Naive thymus-derived CD4-positive, alpha-beta T cell (primary cell): ENCODE data around the gene CACNA1C. TPM values are rescaled to one million over a fixed set of nuclear protein-coding genes. Genes with fewer than 3 reads are reported as not detected.

Experiments
- ATAC-seq: fragments of 150-1000 bp; cut with Tn5 transposase; 2 replicates; pipeline ENCODE4 v1.10.0; 2021; ENCODE audit warnings: mild to moderate bottlenecking, moderate library complexity
- CTCF ChIA-PET: fragments of 350-600 bp; sonication (Branson Sonifier 250); formaldehyde crosslinking; loops from one replicate; lab custom pipeline; 2021; ENCODE audit warnings: antibody characterized with exemption; lab: Charles Lee
- POLR2A ChIA-PET: fragments of 350-600 bp; sonication (Branson Sonifier 250); formaldehyde crosslinking; loops from one replicate; lab custom pipeline; 2021; ENCODE audit warnings: antibody characterized with exemption, inconsistent platforms; lab: Charles Lee
- DNase-seq, 9 donors: peaks; one replicate each; pipeline versions ENCODE4 v3.0.0 to v3.0.0-alpha.2; 2020 to 2022; ENCODE audit warnings: mixed read lengths in 1 of 9
- H3K27ac ChIP-seq: one replicate; pipeline ENCODE4 v1.7.0; 2013; ENCODE audit warnings: mild to moderate bottlenecking, low read depth, low read length, moderate library complexity
- H3K27me3 ChIP-seq, 2 donors: one replicate each; pipeline ENCODE4 v1.7.0; 2013; ENCODE audit warnings: low read length in 2 of 2, mild to moderate bottlenecking in 2 of 2, moderate library complexity in 2 of 2; ENCODE audit not compliant: control insufficient read depth in 2 of 2, insufficient read depth in 2 of 2
- H3K36me3 ChIP-seq, 3 experiments: 1 replicate in 2 of 3; 2 replicates in 1 of 3; pipeline ENCODE4 v1.7.0; 2013; ENCODE audit warnings: low read length in 3 of 3, mild to moderate bottlenecking in 3 of 3, moderate library complexity in 1 of 3; ENCODE audit not compliant: insufficient read depth in 3 of 3, control insufficient read depth in 2 of 3
- H3K4me1 ChIP-seq, 2 donors: one replicate each; pipeline ENCODE4 v1.7.0; 2013; ENCODE audit warnings: low read length in 2 of 2, mild to moderate bottlenecking in 2 of 2, moderate library complexity in 1 of 2; ENCODE audit not compliant: control insufficient read depth in 2 of 2, insufficient read depth in 2 of 2
- H3K4me3 ChIP-seq: 2 replicates; pipeline ENCODE4 v1.7.0; 2013; ENCODE audit warnings: mild to moderate bottlenecking, low read length
- H3K9me3 ChIP-seq, 3 experiments: 1 replicate in 2 of 3; 2 replicates in 1 of 3; pipeline ENCODE4 v1.7.0; 2013; ENCODE audit warnings: low read length in 3 of 3; ENCODE audit not compliant: control insufficient read depth in 2 of 3
- H3K27ac Mint-ChIP-seq, 9 donors: one replicate each; pipeline ENCODE4 v1.8.0; 2020 to 2022; ENCODE audit warnings: mixed read lengths in 9 of 9, mild to moderate bottlenecking in 8 of 9, moderate library complexity in 5 of 9, inconsistent platforms in 2 of 9
- H3K27me3 Mint-ChIP-seq, 5 donors: one replicate each; pipeline ENCODE4 v1.8.0; 2021 to 2022; ENCODE audit warnings: mixed read lengths in 5 of 5, mild to moderate bottlenecking in 1 of 5
- H3K36me3 Mint-ChIP-seq, 5 donors: one replicate each; pipeline ENCODE4 v1.8.0; 2020 to 2022; ENCODE audit warnings: mixed read lengths in 5 of 5, mild to moderate bottlenecking in 3 of 5, inconsistent platforms in 1 of 5
- H3K4me1 Mint-ChIP-seq, 7 donors: one replicate each; pipeline ENCODE4 v1.8.0; 2020 to 2022; ENCODE audit warnings: mixed read lengths in 7 of 7, mild to moderate bottlenecking in 3 of 7, inconsistent platforms in 1 of 7
- H3K4me3 Mint-ChIP-seq, 10 donors: one replicate each; pipeline ENCODE4 v1.8.0; 2020 to 2022; ENCODE audit warnings: mild to moderate bottlenecking in 10 of 10, mixed read lengths in 10 of 10, moderate library complexity in 6 of 10, inconsistent platforms in 2 of 10
- H3K9me3 Mint-ChIP-seq, 11 donors: one replicate each; pipeline ENCODE4 v1.8.0; 2020 to 2022; ENCODE audit warnings: mixed read lengths in 11 of 11, mild to moderate bottlenecking in 4 of 11, inconsistent platforms in 1 of 11, moderate library complexity in 1 of 11
- intact Hi-C, 2 donors: fragments of 100-400 bp; cut with micrococcal nuclease; formaldehyde crosslinking; loops; one replicate each; pipeline ENCODE4 v1.15.1; 2023
- polyA plus RNA-seq, 2 donors: library from polyadenylated mRNA; unstranded; fragments of 300-500 nt; fragmentation: Illumina TruSeq; gene quantifications; one replicate each; pipeline ENCODE4 v1.2.3, GENCODE V29; 2021
- total RNA-seq, 6 experiments: library from RNA in 5 of 6; stranded (reverse) in 5 of 6; gene quantifications; 1 replicate in 5 of 6; 2 replicates in 1 of 6; pipeline ENCODE4 v1.2.3 and lab custom pipeline; 2021 to 2026

Gene CACNA1C
- total and polyA plus RNA-seq, 7 experiments from 2014 or later = 0.04 to 0.48 (median 0.08) TPM

DNA sequence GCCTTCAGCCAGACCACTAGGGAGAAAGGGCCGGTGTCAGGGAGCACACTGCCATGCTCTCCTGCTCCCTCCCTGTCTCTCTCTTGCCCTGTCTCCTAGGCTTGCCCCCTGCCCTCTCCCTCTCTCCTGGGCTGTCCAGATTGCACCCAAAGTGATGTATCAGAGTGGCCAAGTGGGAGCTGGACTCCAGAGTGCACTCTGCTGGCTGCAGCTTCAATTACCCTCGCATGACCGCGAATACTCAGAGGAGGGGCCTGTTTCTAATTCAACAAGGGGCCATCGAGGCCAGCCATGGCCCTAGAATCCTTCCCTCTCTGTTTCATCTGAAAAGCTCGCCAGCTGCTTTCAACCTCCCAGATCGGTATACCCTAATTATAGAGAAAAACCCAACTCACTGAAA is 535.6 kb downstream of the CACNA1C start:
- Histone ChIP-seq H3K4me3 (no peak overlapping the region), H3K4me1 (no peaks in the 10 kb centered on the region), H3K36me3 (no peaks in the 10 kb centered on the region), H3K27ac (no peak overlapping the region), H3K27me3 (peaks cover 0 to 1% of the 10 kb centered on the region in 2 donors), H3K9me3 (no peaks in the 10 kb centered on the region)
- Mint-ChIP-seq H3K27me3 (peaks cover 18 to 58% (median 43%) of the 10 kb centered on the region in 5 donors), H3K36me3 (peaks cover 0 to 4% (median 0%) of the 10 kb centered on the region in 5 donors), H3K9me3 (peaks cover 0 to 15% (median 3%) of the 10 kb centered on the region in 11 donors), H3K4me1 (peaks cover 0 to 3% (median 0%) of the 10 kb centered on the region in 7 donors), H3K27ac (no peak overlapping the region), H3K4me3 (no peak overlapping the region)
- ChIA-PET POLR2A (no interaction called here), CTCF (no interaction called here)
- ATAC-seq (no peak), DNase-seq (no peak)
- intact Hi-C loops = no loop called here

DNA sequence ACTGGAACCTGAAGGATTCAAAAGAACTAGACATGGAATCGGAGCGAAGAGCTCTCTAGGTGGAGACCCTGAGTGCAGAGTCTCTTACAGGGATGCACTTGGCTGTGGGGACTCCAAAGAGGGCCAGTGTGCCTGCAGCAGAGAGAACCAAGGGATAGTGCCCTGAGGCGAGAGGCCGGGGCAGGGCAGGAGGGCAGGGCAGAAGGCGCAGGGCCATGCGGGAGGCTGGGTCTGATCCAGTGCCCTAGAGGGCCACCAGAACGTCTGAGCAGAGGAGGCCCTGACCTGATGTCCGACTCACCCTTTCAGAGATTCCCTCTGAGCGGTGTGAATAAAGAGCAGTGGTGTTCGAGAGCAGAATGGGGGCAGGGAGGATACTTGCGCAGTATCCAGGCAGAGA is 536.6 kb downstream of the CACNA1C start:
- no peaks in the 10 kb centered on the region for H3K27me3 ChIP-seq
- Mint-ChIP-seq H3K27ac (no peak overlapping the region), H3K36me3 (peaks cover 0 to 4% (median 0%) of the 10 kb centered on the region in 5 donors), H3K4me3 (no peak overlapping the region), H3K9me3 (peaks cover 0 to 25% (median 3%) of the 10 kb centered on the region in 11 donors), H3K4me1 (peaks cover 0 to 2% (median 0%) of the 10 kb centered on the region in 7 donors), H3K27me3 (peaks cover 12 to 48% (median 40%) of the 10 kb centered on the region in 5 donors)
- POLR2A ChIA-PET = no interaction called here
- no peak overlapping the region for H3K4me3 ChIP-seq
- H3K4me1 ChIP-seq = no peaks in the 10 kb centered on the region
- H3K9me3 ChIP-seq = no peaks in the 10 kb centered on the region
- CTCF ChIA-PET = no interaction called here
- no peaks in the 10 kb centered on the region for H3K36me3 ChIP-seq
- no peak for ATAC-seq
- intact Hi-C loops = no loop called here
- H3K27ac ChIP-seq = no peak overlapping the region
- no peak for DNase-seq

DNA sequence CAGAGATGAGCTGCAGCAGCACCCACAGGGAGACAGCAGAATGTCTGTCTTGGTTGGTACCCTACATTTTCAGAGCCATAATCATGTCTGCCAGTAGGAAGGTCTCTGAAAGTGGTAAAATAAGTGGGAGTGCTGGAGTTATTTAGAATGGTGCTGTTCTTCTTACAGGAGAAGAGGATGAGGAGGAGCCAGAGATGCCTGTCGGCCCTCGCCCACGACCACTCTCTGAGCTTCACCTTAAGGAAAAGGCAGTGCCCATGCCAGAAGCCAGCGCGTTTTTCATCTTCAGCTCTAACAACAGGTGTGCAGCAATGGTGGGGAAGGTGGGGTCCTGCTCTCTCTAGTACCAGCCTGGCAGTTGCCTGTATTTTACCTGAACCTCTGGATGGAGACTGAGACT is 540.3 kb downstream of the CACNA1C start:
- ATAC-seq (no peak), DNase-seq (no peak)
- Histone ChIP-seq H3K36me3 (no peaks in the 10 kb centered on the region), H3K27ac (no peak overlapping the region), H3K9me3 (no peaks in the 10 kb centered on the region), H3K4me1 (no peaks in the 10 kb centered on the region), H3K27me3 (no peaks in the 10 kb centered on the region), H3K4me3 (no peak overlapping the region)
- intact Hi-C loops = no loop called here
- H3K27ac Mint-ChIP-seq = no peak overlapping the region
- ChIA-PET CTCF (no interaction called here), POLR2A (no interaction called here)
- peaks cover 4 to 26% (median 18%) of the 10 kb centered on the region in 5 donors for H3K27me3 Mint-ChIP-seq
- H3K36me3 Mint-ChIP-seq = peaks cover 0 to 4% (median 0%) of the 10 kb centered on the region in 5 donors
- H3K9me3 Mint-ChIP-seq = peaks cover 0 to 35% (median 5%) of the 10 kb centered on the region in 11 donors
- no peaks in the 10 kb centered on the region for H3K4me1 Mint-ChIP-seq
- H3K4me3 Mint-ChIP-seq = no peak overlapping the region

DNA sequence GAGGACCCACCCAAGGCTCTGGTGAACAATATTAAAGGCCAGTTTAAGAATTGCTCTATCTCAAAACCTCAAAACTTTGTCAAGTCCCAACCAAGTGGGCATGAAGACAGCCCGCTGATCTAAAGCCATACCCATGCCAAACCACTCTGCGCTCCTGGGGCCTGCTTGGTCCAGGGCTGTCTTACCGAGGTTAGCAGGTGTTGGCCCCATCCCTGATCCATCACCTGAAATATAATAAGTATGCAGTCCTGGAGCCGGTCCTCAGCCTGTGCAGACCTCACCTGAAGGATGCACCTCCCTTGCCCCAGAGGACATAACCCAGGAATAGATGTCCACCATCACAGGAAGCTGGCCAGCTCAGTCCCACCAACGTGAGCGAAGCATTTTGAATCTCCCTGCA is 543.7 kb downstream of the CACNA1C start:
- Histone ChIP-seq H3K4me3 (no peak overlapping the region), H3K9me3 (no peaks in the 10 kb centered on the region), H3K4me1 (no peaks in the 10 kb centered on the region), H3K27ac (no peak overlapping the region), H3K36me3 (no peaks in the 10 kb centered on the region), H3K27me3 (no peaks in the 10 kb centered on the region)
- CTCF ChIA-PET = no interaction called here
- intact Hi-C loops = no loop called here
- H3K9me3 Mint-ChIP-seq = peaks cover 0 to 35% (median 4%) of the 10 kb centered on the region in 11 donors
- no peaks in the 10 kb centered on the region for H3K4me1 Mint-ChIP-seq
- H3K27ac Mint-ChIP-seq = no peak overlapping the region
- POLR2A ChIA-PET = no interaction called here
- ATAC-seq (no peak), DNase-seq (no peak)
- H3K4me3 Mint-ChIP-seq = no peak overlapping the region
- H3K27me3 Mint-ChIP-seq = peaks cover 0 to 5% (median 3%) of the 10 kb centered on the region in 5 donors
- no peaks in the 10 kb centered on the region for H3K36me3 Mint-ChIP-seq

DNA sequence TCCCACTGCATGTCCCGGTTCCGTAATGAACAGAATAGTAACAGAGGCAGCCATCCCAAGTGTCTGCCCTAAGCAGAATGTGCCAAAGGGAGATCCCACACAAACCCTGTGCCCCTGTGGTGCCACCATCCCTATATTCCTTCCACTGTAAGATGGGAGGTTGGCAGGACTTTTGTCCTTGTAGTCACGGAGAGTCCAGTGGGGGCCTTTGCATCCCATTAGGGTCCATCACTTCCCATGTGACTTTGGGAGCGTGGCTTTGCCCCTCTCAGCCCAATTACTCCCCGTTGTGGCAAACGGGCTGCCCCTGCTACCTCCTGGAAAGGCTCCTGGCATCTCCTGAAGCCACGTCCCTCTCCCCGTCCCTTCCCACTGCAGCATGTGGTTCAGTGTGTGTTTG is 552.5 kb downstream of the CACNA1C start:
- intact Hi-C loops = no loop called here
- Mint-ChIP-seq H3K4me3 (no peak overlapping the region), H3K9me3 (no peaks in the 10 kb centered on the region), H3K4me1 (peaks cover 0 to 3% (median 0%) of the 10 kb centered on the region in 7 donors), H3K36me3 (no peaks in the 10 kb centered on the region), H3K27ac (no peak overlapping the region), H3K27me3 (peaks cover 8 to 20% (median 16%) of the 10 kb centered on the region in 5 donors)
- H3K4me1 ChIP-seq = no peaks in the 10 kb centered on the region
- no peaks in the 10 kb centered on the region for H3K9me3 ChIP-seq
- ATAC-seq (no peak), DNase-seq (no peak)
- no peaks in the 10 kb centered on the region for H3K36me3 ChIP-seq
- no peaks in the 10 kb centered on the region for H3K27me3 ChIP-seq
- POLR2A ChIA-PET = no interaction called here
- no peak overlapping the region for H3K4me3 ChIP-seq
- CTCF ChIA-PET = no interaction called here
- H3K27ac ChIP-seq = no peak overlapping the region

DNA sequence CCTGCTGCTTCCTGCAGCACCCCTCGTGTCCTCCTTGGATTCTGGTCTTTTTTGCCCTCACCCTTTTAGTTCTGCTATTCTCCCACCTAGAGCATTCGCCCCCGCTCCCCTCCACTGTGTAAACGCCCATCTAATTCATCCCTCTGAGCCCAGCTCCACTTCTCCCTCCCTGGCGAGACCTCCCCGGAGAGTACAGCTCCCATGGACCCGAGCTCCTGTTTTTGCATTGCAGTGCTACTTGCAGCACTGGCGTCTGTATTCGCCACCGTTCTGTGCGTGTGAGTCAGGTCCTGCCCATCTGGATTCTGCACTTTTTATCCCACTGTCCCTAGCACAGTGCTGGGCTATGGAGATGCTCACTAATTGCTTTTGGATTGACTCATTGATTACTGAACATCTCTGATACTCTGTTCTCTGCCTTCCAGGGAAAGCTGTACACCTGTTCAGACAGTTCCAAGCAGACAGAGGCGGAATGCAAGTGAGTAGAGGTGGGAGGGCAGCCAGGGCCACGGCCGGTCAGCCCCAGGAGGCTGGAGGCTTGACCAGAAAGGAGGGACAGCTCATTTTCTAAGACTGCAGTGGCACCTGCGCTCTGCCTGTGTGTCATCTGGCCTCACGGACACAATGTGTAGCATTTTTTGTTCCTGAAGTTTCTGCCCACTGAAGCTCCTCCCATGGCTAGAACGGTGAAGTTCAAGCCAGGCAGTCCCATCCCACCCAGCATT is 553.6 kb downstream of the CACNA1C start:
- POLR2A ChIA-PET = no interaction called here
- no peak overlapping the region for H3K27ac ChIP-seq
- no peaks in the 10 kb centered on the region for H3K9me3 ChIP-seq
- intact Hi-C loops = no loop called here
- H3K36me3 ChIP-seq = no peaks in the 10 kb centered on the region
- no peak overlapping the region for H3K4me3 ChIP-seq
- CTCF ChIA-PET = no interaction called here
- H3K27me3 Mint-ChIP-seq = peaks cover 8 to 23% (median 16%) of the 10 kb centered on the region in 5 donors
- no peaks in the 10 kb centered on the region for H3K36me3 Mint-ChIP-seq
- no peaks in the 10 kb centered on the region for H3K27me3 ChIP-seq
- H3K4me3 Mint-ChIP-seq = no peak overlapping the region
- no peak overlapping the region for H3K27ac Mint-ChIP-seq
- no peaks in the 10 kb centered on the region for H3K4me1 ChIP-seq
- no peak for DNase-seq
- peaks cover 0 to 3% (median 0%) of the 10 kb centered on the region in 7 donors for H3K4me1 Mint-ChIP-seq
- peaks cover 0 to 1% (median 0%) of the 10 kb centered on the region in 11 donors for H3K9me3 Mint-ChIP-seq
- no peak for ATAC-seq
